H1 (cell line): ENCODE measurements around the gene KIF1B. TPM values are rescaled to one million over a fixed set of nuclear protein-coding genes. Genes with fewer than 3 reads are reported as not detected.

Experiments
- MAFK ChIP-seq: IDR thresholded peaks from 2 replicates; pipeline ENCODE4 v1.6.1; 2012; ENCODE audit warnings: low read depth, mild to moderate bottlenecking, improper control_type of control experiment, low read length
- POU5F1 ChIP-seq: IDR thresholded peaks from 2 replicates; pipeline ENCODE4 v1.6.1; 2011; ENCODE audit warnings: low read depth, mild to moderate bottlenecking, low read length, moderate library complexity
- polyA plus RNA-seq, 7 experiments: library from polyadenylated mRNA; depleted of rRNA in 3 of 7; stranded (reverse) in 5 of 7; unstranded in 2 of 7; fragments of >200 nt in 5 of 7; fragments of 200-250 nt in 2 of 7; gene quantifications; 1 replicate in 5 of 7; 2 replicates in 1 of 7; 4 replicates in 1 of 7; pipeline versions ENCODE4 v1.2.1 to v1.2.3, GENCODE V29; 2011 to 2013; ENCODE audit warnings: missing spikeins in 2 of 7, mixed read lengths in 2 of 7
- total RNA-seq: library from RNA; stranded (reverse); fragmentation: NEBNext Ultra II Directional; extraction: Animal tissue kit (Norgen Biotek cat#: 25700); gene quantifications from 2 replicates; pipeline ENCODE4 v1.2.1, GENCODE V29; 2021
- TF ChIP-seq, protein P1 (sequence below): IDR thresholded peaks from 2 replicates; pipeline ENCODE4 v1.6.1; 2011; ENCODE audit warnings: low read length, improper control_type of control experiment
- TF ChIP-seq, protein P2 (sequence below): fragments of 300-600 bp; sonication (generic); IDR thresholded peaks from 2 replicates; pipeline ENCODE4 v1.7.1; 2012; ENCODE audit warnings: low read length, moderate library complexity, mild to moderate bottlenecking, inconsistent platforms; ENCODE audit not compliant: insufficient replicate concordance

Gene KIF1B
- total and polyA plus RNA-seq, 2 of the 8 experiments (the other 6 are each of a cell fraction or from before 2014, with no cell fraction given) = 39.1 to 74.2 TPM

DNA sequence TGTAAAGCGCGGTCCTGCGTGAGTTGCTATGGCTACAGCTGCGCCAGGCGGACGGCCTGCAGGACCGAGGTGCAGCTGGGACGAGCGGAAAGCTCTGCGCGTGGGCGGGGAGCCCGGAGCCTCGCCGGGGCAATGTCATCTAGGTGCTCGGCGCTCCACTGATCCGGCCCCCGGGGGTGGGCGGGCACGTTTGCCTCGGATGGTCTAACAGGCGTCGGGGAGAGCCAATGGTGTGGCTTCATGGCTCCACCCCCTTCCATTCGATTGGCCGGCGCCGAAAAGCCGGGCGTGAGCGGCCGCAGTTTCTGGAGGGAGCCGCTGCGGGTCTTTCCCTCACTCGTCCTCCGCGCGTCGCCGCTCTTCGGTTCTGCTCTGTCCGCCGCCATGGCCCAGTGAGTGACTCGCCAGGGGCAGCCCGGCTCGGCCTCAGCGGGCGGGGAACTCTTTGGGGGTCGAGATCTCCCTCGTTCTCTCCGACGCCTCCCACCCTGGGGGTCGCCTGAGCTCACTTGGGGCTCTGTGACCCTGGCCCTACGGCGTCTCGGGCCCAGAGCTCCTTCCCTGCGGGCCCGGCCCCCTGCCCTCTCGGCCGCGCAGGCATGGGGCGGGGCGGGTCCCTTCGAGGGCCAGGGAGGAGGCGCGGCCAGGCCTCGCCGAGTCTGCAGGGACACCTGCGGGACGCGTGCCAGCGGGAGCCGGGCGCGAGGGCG, 188.5 kb downstream of the KIF1B start, which contains the start of gene PGD (continued):
- no peak for TF ChIP-seq MAFK
- TF ChIP-seq, protein P1, sequence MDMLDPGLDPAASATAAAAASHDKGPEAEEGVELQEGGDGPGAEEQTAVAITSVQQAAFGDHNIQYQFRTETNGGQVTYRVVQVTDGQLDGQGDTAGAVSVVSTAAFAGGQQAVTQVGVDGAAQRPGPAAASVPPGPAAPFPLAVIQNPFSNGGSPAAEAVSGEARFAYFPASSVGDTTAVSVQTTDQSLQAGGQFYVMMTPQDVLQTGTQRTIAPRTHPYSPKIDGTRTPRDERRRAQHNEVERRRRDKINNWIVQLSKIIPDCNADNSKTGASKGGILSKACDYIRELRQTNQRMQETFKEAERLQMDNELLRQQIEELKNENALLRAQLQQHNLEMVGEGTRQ = no peak
- TF ChIP-seq, protein P2, sequence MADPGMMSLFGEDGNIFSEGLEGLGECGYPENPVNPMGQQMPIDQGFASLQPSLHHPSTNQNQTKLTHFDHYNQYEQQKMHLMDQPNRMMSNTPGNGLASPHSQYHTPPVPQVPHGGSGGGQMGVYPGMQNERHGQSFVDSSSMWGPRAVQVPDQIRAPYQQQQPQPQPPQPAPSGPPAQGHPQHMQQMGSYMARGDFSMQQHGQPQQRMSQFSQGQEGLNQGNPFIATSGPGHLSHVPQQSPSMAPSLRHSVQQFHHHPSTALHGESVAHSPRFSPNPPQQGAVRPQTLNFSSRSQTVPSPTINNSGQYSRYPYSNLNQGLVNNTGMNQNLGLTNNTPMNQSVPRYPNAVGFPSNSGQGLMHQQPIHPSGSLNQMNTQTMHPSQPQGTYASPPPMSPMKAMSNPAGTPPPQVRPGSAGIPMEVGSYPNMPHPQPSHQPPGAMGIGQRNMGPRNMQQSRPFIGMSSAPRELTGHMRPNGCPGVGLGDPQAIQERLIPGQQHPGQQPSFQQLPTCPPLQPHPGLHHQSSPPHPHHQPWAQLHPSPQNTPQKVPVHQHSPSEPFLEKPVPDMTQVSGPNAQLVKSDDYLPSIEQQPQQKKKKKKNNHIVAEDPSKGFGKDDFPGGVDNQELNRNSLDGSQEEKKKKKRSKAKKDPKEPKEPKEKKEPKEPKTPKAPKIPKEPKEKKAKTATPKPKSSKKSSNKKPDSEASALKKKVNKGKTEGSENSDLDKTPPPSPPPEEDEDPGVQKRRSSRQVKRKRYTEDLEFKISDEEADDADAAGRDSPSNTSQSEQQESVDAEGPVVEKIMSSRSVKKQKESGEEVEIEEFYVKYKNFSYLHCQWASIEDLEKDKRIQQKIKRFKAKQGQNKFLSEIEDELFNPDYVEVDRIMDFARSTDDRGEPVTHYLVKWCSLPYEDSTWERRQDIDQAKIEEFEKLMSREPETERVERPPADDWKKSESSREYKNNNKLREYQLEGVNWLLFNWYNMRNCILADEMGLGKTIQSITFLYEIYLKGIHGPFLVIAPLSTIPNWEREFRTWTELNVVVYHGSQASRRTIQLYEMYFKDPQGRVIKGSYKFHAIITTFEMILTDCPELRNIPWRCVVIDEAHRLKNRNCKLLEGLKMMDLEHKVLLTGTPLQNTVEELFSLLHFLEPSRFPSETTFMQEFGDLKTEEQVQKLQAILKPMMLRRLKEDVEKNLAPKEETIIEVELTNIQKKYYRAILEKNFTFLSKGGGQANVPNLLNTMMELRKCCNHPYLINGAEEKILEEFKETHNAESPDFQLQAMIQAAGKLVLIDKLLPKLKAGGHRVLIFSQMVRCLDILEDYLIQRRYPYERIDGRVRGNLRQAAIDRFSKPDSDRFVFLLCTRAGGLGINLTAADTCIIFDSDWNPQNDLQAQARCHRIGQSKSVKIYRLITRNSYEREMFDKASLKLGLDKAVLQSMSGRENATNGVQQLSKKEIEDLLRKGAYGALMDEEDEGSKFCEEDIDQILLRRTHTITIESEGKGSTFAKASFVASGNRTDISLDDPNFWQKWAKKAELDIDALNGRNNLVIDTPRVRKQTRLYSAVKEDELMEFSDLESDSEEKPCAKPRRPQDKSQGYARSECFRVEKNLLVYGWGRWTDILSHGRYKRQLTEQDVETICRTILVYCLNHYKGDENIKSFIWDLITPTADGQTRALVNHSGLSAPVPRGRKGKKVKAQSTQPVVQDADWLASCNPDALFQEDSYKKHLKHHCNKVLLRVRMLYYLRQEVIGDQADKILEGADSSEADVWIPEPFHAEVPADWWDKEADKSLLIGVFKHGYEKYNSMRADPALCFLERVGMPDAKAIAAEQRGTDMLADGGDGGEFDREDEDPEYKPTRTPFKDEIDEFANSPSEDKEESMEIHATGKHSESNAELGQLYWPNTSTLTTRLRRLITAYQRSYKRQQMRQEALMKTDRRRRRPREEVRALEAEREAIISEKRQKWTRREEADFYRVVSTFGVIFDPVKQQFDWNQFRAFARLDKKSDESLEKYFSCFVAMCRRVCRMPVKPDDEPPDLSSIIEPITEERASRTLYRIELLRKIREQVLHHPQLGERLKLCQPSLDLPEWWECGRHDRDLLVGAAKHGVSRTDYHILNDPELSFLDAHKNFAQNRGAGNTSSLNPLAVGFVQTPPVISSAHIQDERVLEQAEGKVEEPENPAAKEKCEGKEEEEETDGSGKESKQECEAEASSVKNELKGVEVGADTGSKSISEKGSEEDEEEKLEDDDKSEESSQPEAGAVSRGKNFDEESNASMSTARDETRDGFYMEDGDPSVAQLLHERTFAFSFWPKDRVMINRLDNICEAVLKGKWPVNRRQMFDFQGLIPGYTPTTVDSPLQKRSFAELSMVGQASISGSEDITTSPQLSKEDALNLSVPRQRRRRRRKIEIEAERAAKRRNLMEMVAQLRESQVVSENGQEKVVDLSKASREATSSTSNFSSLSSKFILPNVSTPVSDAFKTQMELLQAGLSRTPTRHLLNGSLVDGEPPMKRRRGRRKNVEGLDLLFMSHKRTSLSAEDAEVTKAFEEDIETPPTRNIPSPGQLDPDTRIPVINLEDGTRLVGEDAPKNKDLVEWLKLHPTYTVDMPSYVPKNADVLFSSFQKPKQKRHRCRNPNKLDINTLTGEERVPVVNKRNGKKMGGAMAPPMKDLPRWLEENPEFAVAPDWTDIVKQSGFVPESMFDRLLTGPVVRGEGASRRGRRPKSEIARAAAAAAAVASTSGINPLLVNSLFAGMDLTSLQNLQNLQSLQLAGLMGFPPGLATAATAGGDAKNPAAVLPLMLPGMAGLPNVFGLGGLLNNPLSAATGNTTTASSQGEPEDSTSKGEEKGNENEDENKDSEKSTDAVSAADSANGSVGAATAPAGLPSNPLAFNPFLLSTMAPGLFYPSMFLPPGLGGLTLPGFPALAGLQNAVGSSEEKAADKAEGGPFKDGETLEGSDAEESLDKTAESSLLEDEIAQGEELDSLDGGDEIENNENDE = no peak
- no peak for TF ChIP-seq POU5F1
